Measurements from ENCODE around the gene VCL.

- TF ChIP-seq, protein P1, sequence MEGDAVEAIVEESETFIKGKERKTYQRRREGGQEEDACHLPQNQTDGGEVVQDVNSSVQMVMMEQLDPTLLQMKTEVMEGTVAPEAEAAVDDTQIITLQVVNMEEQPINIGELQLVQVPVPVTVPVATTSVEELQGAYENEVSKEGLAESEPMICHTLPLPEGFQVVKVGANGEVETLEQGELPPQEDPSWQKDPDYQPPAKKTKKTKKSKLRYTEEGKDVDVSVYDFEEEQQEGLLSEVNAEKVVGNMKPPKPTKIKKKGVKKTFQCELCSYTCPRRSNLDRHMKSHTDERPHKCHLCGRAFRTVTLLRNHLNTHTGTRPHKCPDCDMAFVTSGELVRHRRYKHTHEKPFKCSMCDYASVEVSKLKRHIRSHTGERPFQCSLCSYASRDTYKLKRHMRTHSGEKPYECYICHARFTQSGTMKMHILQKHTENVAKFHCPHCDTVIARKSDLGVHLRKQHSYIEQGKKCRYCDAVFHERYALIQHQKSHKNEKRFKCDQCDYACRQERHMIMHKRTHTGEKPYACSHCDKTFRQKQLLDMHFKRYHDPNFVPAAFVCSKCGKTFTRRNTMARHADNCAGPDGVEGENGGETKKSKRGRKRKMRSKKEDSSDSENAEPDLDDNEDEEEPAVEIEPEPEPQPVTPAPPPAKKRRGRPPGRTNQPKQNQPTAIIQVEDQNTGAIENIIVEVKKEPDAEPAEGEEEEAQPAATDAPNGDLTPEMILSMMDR (conservative IDR thresholded peaks at IDR 0.05; ENCODE audit: low read depth, low read length): no peak
- no peak for TF ChIP-seq EZH2 (IDR thresholded peaks at IDR 0.05; ENCODE audit: borderline replicate concordance, low read depth, low read length, poor library complexity, severe bottlenecking)
These were observed 2.9 kb upstream of the VCL start for GRCh38 chr10:73995035-73995358.

All from A673 (cell line).